SU-DHL-6 (cell line): ENCODE data around the gene CLIC4.

Source experiments
- EZH2phosphoT487 ChIP-seq: fragments of 200-600 bp; sonication (generic), shearing (Covaris generic); conservative IDR thresholded peaks from 2 replicates; pipeline ENCODE4 v1.6.1; 2018; ENCODE audit warnings: mild to moderate bottlenecking, antibody characterized with exemption, low read length, moderate library complexity, mixed read lengths
- TF ChIP-seq, protein P1 (sequence below): fragments of 200-600 bp; sonication (generic); IDR thresholded peaks from one replicate; pipeline ENCODE4 v1.5.1; 2017; ENCODE audit warnings: antibody characterized with exemption, mild to moderate bottlenecking, low read length, moderate library complexity; ENCODE audit not compliant: insufficient read depth, poor library complexity, severe bottlenecking

GRCh38 chr1:24872061-24872850, 127.0 kb downstream of the CLIC4 start:
- TF ChIP-seq EZH2phosphoT487, result no peak
- TF ChIP-seq, protein P1, sequence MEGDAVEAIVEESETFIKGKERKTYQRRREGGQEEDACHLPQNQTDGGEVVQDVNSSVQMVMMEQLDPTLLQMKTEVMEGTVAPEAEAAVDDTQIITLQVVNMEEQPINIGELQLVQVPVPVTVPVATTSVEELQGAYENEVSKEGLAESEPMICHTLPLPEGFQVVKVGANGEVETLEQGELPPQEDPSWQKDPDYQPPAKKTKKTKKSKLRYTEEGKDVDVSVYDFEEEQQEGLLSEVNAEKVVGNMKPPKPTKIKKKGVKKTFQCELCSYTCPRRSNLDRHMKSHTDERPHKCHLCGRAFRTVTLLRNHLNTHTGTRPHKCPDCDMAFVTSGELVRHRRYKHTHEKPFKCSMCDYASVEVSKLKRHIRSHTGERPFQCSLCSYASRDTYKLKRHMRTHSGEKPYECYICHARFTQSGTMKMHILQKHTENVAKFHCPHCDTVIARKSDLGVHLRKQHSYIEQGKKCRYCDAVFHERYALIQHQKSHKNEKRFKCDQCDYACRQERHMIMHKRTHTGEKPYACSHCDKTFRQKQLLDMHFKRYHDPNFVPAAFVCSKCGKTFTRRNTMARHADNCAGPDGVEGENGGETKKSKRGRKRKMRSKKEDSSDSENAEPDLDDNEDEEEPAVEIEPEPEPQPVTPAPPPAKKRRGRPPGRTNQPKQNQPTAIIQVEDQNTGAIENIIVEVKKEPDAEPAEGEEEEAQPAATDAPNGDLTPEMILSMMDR, result no peak
